ENCODE measurements around the gene TMPRSS4. TPM values are rescaled to one million over a fixed set of nuclear protein-coding genes. Genes with fewer than 3 reads are reported as not detected.

TMPRSS4 gene
- total and polyA plus RNA-seq, 8 donors: 2.9 to 7.0 (median 4.4) TPM

DNA sequence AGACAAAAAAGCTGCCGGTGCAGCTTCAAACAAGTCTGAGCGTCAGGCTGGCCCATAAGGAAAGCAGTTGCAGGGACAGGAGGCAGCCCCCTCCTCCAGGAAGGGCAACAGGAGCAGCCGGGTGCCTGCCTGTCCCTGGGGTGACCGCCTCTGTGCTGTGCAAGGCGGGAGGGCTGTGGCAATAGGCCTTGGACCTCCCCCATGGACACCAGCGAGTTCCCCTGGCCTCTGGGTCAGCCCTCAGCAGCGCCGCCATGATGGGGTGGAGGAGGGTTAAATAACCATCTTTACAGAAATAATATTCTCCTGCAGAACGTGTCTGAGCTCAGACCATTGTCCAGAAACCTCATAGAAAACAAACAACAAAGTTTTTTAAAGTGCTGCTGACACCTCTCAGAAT lies 3.3 kb upstream of the TMPRSS4 start:
- no peak overlapping the region for H3K27ac ChIP-seq
- H3K36me3 ChIP-seq: no peaks in the 10 kb centered on the region
- peaks cover 0 to 25% of the 10 kb centered on the region in 2 donors for H3K27me3 ChIP-seq
- H3K9me3 ChIP-seq: no peaks in the 10 kb centered on the region
- ATAC-seq (no peak), DNase-seq (no peak)
- H3K4me1 ChIP-seq: no peaks in the 10 kb centered on the region
- H3K4me3 ChIP-seq: no peak overlapping the region
- intact Hi-C loops (cut with DNase I): no loop called here
- TF ChIP-seq, protein P1, sequence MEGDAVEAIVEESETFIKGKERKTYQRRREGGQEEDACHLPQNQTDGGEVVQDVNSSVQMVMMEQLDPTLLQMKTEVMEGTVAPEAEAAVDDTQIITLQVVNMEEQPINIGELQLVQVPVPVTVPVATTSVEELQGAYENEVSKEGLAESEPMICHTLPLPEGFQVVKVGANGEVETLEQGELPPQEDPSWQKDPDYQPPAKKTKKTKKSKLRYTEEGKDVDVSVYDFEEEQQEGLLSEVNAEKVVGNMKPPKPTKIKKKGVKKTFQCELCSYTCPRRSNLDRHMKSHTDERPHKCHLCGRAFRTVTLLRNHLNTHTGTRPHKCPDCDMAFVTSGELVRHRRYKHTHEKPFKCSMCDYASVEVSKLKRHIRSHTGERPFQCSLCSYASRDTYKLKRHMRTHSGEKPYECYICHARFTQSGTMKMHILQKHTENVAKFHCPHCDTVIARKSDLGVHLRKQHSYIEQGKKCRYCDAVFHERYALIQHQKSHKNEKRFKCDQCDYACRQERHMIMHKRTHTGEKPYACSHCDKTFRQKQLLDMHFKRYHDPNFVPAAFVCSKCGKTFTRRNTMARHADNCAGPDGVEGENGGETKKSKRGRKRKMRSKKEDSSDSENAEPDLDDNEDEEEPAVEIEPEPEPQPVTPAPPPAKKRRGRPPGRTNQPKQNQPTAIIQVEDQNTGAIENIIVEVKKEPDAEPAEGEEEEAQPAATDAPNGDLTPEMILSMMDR (IDR thresholded peaks at IDR 0.05): no peak

DNA sequence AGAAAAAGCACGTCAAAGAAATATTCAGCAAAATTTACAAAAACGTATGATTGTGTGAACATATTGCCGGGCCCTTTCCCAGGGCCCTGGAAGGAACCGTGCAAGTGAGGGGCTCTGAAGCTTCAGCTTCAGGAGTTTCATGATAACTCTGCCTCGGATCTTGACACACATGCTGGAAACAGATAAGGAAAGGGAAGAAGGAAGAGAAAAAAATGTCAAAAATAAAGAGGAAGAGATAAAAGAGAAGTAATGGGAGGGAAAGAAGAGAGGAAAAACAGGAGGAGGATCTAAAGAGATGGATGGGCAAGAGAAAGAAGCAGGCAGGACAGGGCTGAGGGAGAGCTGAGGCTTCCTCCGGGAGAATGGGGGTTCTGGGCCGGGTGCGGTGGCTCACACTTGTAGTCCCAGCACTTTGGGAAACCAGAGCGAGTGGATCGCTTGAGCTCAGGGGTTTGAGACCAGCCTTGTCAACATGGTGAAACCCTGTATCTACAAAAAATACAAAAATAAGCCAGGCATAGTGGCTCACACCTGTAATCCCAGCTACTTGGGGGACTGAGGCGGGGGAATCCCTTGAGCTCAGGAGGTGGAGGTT lies 2.7 kb upstream of the TMPRSS4 start:
- Histone ChIP-seq H3K4me3 (no peak overlapping the region), H3K27ac (no peak overlapping the region), H3K9me3 (no peaks in the 10 kb centered on the region), H3K4me1 (no peaks in the 10 kb centered on the region), H3K36me3 (no peaks in the 10 kb centered on the region), H3K27me3 (peaks cover 0 to 27% of the 10 kb centered on the region in 2 donors)
- TF ChIP-seq, protein P1 (IDR thresholded peaks at IDR 0.05): no peak
- DNase-seq (no peak), ATAC-seq (no peak)
- intact Hi-C loops (cut with DNase I): no loop called here

DNA sequence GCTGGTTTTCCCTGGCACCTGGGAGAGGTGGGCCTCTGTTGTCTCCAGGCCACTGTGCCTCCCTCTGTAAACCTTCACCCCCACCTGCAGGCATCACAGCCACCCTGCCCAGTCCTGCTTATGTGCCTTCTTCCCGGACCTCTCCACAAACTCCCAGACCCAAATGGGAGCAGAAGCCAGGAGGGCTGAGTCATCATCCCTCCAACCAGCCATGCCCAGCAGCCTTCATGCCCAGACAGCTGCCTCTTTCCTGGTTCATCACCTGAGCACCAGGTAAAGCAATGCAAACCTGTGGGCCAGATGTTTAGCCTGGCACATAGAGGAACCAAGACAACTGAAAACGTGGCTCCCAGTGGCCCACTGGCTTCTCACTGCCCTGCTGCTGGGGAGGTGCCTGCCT lies 2.1 kb upstream of the TMPRSS4 start:
- Histone ChIP-seq H3K4me1 (no peaks in the 10 kb centered on the region), H3K4me3 (no peak overlapping the region), H3K27ac (no peak overlapping the region), H3K27me3 (peaks cover 0 to 33% of the 10 kb centered on the region in 2 donors), H3K36me3 (no peaks in the 10 kb centered on the region), H3K9me3 (no peaks in the 10 kb centered on the region)
- intact Hi-C loops (cut with DNase I): no loop called here
- ATAC-seq (no peak), DNase-seq (no peak)
- TF ChIP-seq, protein P1 (IDR thresholded peaks at IDR 0.05): no peak

DNA sequence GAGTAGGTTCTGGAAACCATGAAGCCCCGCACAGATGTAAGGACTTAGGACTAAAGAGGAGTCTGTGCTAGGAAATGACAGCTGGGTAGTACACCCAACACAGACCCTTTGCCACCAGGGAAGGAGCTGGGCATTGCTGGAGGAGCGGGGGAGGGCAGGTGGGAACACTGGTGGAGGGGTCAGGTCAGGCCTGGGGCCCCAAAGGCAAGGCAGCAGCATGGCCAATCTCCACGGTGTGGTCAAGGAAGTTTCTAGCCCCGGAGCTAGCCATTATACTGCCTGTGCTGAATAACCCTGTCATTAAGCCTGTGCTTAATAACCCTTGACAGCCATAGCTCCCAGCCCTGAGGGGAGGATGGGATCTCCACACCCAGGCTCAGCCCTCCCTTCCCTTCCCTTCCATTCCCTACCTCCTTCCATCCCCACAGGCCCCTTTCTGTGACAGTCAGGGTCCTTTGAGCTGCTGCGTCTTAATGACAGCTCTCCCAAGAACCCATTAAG lies 2.1 kb downstream of the TMPRSS4 start:
- no peak for DNase-seq
- H3K27me3 ChIP-seq: peaks cover 0 to 28% of the 10 kb centered on the region in 2 donors
- no peak overlapping the region for H3K4me3 ChIP-seq
- H3K4me1 ChIP-seq: peaks cover 0 to 9% of the 10 kb centered on the region in 2 donors
- intact Hi-C loops (cut with DNase I): no loop called here
- H3K27ac ChIP-seq: no peak overlapping the region
- no peaks in the 10 kb centered on the region for H3K9me3 ChIP-seq
- TF ChIP-seq, protein P1 (IDR thresholded peaks at IDR 0.05): no peak
- no peak for ATAC-seq
- no peaks in the 10 kb centered on the region for H3K36me3 ChIP-seq

DNA sequence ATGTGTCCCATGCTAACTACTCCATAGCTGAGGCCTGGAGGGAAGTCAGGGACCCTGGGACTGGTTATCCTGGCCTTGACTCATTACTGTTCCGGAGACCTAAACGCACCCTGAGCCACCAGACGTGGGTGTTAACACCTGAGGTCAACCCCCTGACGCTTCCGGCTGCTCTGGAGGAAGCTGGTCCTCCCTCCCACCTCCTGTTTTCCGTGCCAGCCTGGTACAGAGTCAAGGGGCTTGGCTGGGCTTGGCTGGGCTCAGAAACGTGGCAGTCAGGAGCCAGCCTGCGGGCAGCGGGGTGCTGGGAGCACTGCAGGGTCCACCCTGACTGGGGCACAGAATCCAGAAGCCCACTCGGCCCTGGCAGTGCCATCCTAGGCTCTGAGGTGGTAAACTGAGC lies 2.6 kb downstream of the TMPRSS4 start:
- TF ChIP-seq, protein P1 (IDR thresholded peaks at IDR 0.05): no peak
- Histone ChIP-seq H3K9me3 (no peaks in the 10 kb centered on the region), H3K36me3 (no peaks in the 10 kb centered on the region), H3K4me1 (peaks cover 0 to 14% of the 10 kb centered on the region in 2 donors), H3K27ac (no peak overlapping the region), H3K27me3 (peaks cover 0 to 28% of the 10 kb centered on the region in 2 donors), H3K4me3 (no peak overlapping the region)
- intact Hi-C loops (cut with DNase I): no loop called here
- no peak for ATAC-seq
- DNase-seq: no peak

Measured in left lung (tissue), 10 donors.